ENCODE results near the gene IL27RA. TPM values are rescaled to one million over a fixed set of nuclear protein-coding genes. Genes with fewer than 3 reads are reported as not detected.

Gene IL27RA
- total and polyA plus RNA-seq, 2 donors (not counting 1 experiment from before 2014, with no cell fraction given), result 36.2 to 38.6 TPM

DNA sequence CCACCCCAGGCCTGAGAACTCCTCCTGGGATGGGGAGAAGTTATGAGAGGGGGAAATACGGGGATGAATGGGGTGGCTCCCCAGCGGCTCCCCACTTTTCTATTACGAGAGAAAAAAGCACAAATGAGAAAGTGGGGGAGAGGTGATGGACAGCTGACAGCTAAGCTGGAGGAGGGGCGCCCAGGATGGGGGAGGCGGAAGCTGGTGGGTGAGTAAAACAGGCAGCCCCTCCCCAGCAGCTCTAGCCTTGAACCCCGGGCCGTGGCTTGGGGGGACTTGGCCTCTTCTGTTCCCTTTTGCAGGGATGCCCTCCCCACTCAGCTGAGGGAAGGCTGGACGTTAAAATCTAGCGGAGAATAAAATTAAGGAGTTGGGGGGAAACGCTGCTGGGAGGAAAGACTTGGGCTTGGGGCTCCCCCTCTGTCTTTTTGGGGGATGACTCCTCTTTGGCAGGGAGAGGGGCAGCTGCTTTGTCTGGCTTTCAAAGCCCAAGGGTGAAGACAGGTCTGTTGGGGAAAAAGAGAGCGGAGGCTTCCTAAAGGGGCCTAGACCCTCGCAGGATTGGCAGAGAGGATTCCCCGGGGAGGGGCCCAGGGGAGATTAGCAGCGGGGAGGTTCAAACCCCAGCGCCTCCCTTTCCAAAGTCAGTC, 60.4 kb downstream of the IL27RA start:
- no peak for TF ChIP-seq EZH2 (IDR thresholded peaks at IDR 0.05; ENCODE audit: borderline replicate concordance, insufficient read depth, low read depth, low read length, poor library complexity, severe bottlenecking)
- TF ChIP-seq, protein P1, sequence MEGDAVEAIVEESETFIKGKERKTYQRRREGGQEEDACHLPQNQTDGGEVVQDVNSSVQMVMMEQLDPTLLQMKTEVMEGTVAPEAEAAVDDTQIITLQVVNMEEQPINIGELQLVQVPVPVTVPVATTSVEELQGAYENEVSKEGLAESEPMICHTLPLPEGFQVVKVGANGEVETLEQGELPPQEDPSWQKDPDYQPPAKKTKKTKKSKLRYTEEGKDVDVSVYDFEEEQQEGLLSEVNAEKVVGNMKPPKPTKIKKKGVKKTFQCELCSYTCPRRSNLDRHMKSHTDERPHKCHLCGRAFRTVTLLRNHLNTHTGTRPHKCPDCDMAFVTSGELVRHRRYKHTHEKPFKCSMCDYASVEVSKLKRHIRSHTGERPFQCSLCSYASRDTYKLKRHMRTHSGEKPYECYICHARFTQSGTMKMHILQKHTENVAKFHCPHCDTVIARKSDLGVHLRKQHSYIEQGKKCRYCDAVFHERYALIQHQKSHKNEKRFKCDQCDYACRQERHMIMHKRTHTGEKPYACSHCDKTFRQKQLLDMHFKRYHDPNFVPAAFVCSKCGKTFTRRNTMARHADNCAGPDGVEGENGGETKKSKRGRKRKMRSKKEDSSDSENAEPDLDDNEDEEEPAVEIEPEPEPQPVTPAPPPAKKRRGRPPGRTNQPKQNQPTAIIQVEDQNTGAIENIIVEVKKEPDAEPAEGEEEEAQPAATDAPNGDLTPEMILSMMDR (IDR thresholded peaks at IDR 0.05), result no peak
- Mint-ChIP-seq H3K4me1 (peaks cover 15% of the 10 kb centered on the region), H3K4me3 (peak overlapping the region; percentile 100), H3K9me3 (ENCODE audit: insufficient read depth) (peaks cover 8% of the 10 kb centered on the region), H3K27ac (peak overlapping the region; percentile 99), H3K27me3 (no peaks in the 10 kb centered on the region)
- peak overlapping the region; percentile 81 to 89 (median 82) for H3K4me3 ChIP-seq (ENCODE audit: control extremely low read depth in 1 of 5, extremely low read depth in 1 of 5, insufficient read depth in 1 of 5, low read depth in 2 of 5, low read length in 4 of 5)
- peaks cover 0 to 6% of the 10 kb centered on the region in 2 experiments for H3K36me3 ChIP-seq (replicated peaks in 1 of 2; ENCODE audit: control extremely low read depth in 1 of 2, control insufficient read depth in 1 of 2, extremely low read depth in 1 of 2, insufficient read depth in 2 of 2, low read length in 1 of 2)
- 2% methylated on average over 7 of the region's 15 CpGs for WGBS (ENCODE audit: insufficient coverage)
- ATAC-seq (ENCODE audit: low read depth) (no peak), DNase-seq (no peak)
- no peaks in the 10 kb centered on the region for H3K79me2 ChIP-seq (ENCODE audit: control insufficient read depth, insufficient read depth, low read length)
- H3K4me1 ChIP-seq (ENCODE audit: control insufficient read depth in 2 of 2, insufficient read depth in 2 of 2, low read length in 2 of 2), result peaks cover 11 to 18% of the 10 kb centered on the region in 2 donors
- peak overlapping the region; percentile 94 for H3K4me2 ChIP-seq (replicated peaks; ENCODE audit: low read depth, low read length, poor library complexity, severe bottlenecking)
- POLR2A ChIA-PET, result interaction anchor here (0.7 to 1.5 kb wide), 4 partner anchors 10 to 554 kb away, joined by 3 to 6 read pairs (median 4); partner anchors contain the start of genes ASF1B and PRKACA
- peak overlapping the region; percentile 69 to 87 for H3K27ac ChIP-seq (ENCODE audit: low read length in 2 of 2)
- no peaks in the 10 kb centered on the region for H3K27me3 ChIP-seq (replicated peaks in 1 of 4; ENCODE audit: control extremely low read depth in 1 of 4, control insufficient read depth in 3 of 4, insufficient read depth in 4 of 4, low read length in 3 of 4)
- CTCF ChIA-PET, result interaction anchor here (0.6 to 1.6 kb wide), 6 partner anchors 11 to 1158 kb away, joined by 3 to 13 read pairs (median 4); partner anchors contain the start of gene ASF1B
- H3K9ac ChIP-seq (ENCODE audit: low read length), result peak overlapping the region; percentile 81
- peaks cover 2 to 9% (median 8%) of the 10 kb centered on the region in 3 donors for H3K9me3 ChIP-seq (ENCODE audit: control extremely low read depth in 1 of 3, control insufficient read depth in 2 of 3, insufficient read depth in 1 of 3, low read length in 2 of 3)
- peak overlapping the region; percentile 90 for H2AFZ ChIP-seq (ENCODE audit: insufficient read depth, low read depth, low read length, poor library complexity, severe bottlenecking)
- intact Hi-C loops (cut with micrococcal nuclease), result loop anchor here (1.0 to 10.0 kb wide), 5 partner anchors 11 to 817 kb away; partner anchors contain the start of genes ASF1B and PRKACA
- peaks cover 11% of the 10 kb centered on the region for H4K20me1 ChIP-seq (ENCODE audit: control insufficient read depth, insufficient read depth, low read length, poor library complexity, severe bottlenecking)
